Spleen (tissue), 11 donors: ENCODE measurements around the gene SHISA6. TPM values are rescaled to one million over a fixed set of nuclear protein-coding genes. Genes with fewer than 3 reads are reported as not detected.

Experiments used
- DNase-seq: peaks from one replicate; pipeline ENCODE4 v3.0.0-alpha.2; 2020
- H3K27ac ChIP-seq, 8 donors: fragments of 200-600 bp; sonication (generic) in 7 of 8; 1 replicate in 4 of 8; 2 replicates in 4 of 8; pipeline versions ENCODE4 v1.5.0 to v1.8.0; 2016 to 2021; ENCODE audit warnings: inconsistent platforms in 4 of 8, mild to moderate bottlenecking in 4 of 8, moderate library complexity in 1 of 8
- H3K27me3 ChIP-seq, 7 donors: fragments of 200-600 bp; sonication (generic) in 6 of 7; replicated peaks in 1 of 7; 1 replicate in 4 of 7; 2 replicates in 3 of 7; pipeline versions ENCODE4 v1.5.0 to v1.8.0; 2016 to 2021; ENCODE audit warnings: inconsistent platforms in 3 of 7, mild to moderate bottlenecking in 1 of 7
- H3K36me3 ChIP-seq, 6 donors: fragments of 200-600 bp; sonication (generic) in 5 of 6; 1 replicate in 4 of 6; 2 replicates in 2 of 6; pipeline versions ENCODE4 v1.5.0 to v1.8.0; 2016 to 2021; ENCODE audit warnings: inconsistent platforms in 2 of 6
- H3K4me1 ChIP-seq, 6 donors: fragments of 200-600 bp; sonication (generic) in 5 of 6; 1 replicate in 3 of 6; 2 replicates in 3 of 6; pipeline versions ENCODE4 v1.5.0 to v1.8.0; 2016 to 2021; ENCODE audit warnings: inconsistent platforms in 3 of 6
- H3K4me3 ChIP-seq, 8 donors: fragments of 200-600 bp; sonication (generic) in 7 of 8; 1 replicate in 4 of 8; 2 replicates in 4 of 8; pipeline versions ENCODE4 v1.5.0 to v1.8.0; 2016 to 2021; ENCODE audit warnings: inconsistent platforms in 4 of 8, mild to moderate bottlenecking in 4 of 8, moderate library complexity in 2 of 8
- H3K9me3 ChIP-seq, 8 donors: fragments of 200-600 bp; sonication (generic) in 7 of 8; 1 replicate in 4 of 8; 2 replicates in 4 of 8; pipeline versions ENCODE4 v1.5.0 to v1.8.0; 2016 to 2021; ENCODE audit warnings: inconsistent platforms in 4 of 8
- POLR2A ChIP-seq, 3 donors: fragments of 450-650 bp; IDR thresholded peaks; one replicate each; pipeline ENCODE4 v1.5.1; 2017; ENCODE audit warnings: antibody characterized with exemption in 3 of 3, mild to moderate bottlenecking in 1 of 3
- POLR2AphosphoS5 ChIP-seq, 3 donors: sonication (generic); formaldehyde crosslinking; IDR thresholded peaks; one replicate each; pipeline ENCODE4 v1.5.1; 2017; ENCODE audit warnings: antibody characterized with exemption in 3 of 3
- WGBS, 5 donors: extraction: QIAGEN DNeasy Blood & Tissue Kit in 3 of 5; methylation state at CpG; one replicate each; pipeline versions ENCODE4 v1.1.5 to v1.1.7; 2013 to 2018; 5-methylcytosine and 5-hydroxymethylcytosine counted together
- intact Hi-C: fragments of 100-400 bp; cut with DNase I; formaldehyde crosslinking; loops from one replicate; pipeline ENCODE4 v1.15.0; 2023; ENCODE audit warnings: low total_unique reads
- polyA plus RNA-seq, 3 donors: library from polyadenylated mRNA; stranded (reverse); fragments of 200-250 nt; gene quantifications; one replicate each; pipeline ENCODE4 v1.2.1, GENCODE V29; 2013
- total RNA-seq, 7 donors: library from RNA; depleted of rRNA in 3 of 7; stranded (reverse); fragments of >200 nt in 3 of 7; fragmentation: NEBNext Ultra II Directional in 4 of 7; extraction: Animal tissue kit (Norgen Biotek cat#: 25700) in 4 of 7; gene quantifications; one replicate each; pipeline versions ENCODE4 v1.1.0 to v1.2.1, GENCODE V29; 2016 to 2021
- TF ChIP-seq, protein P1 (sequence below), 11 experiments: fragments of 200-600 bp in 7 of 11; fragments of 450-650 bp in 4 of 11; sonication (generic) in 4 of 11; IDR thresholded peaks in 8 of 11; conservative IDR thresholded peaks in 3 of 11; 1 replicate in 7 of 11; 2 replicates in 4 of 11; pipeline versions ENCODE4 v1.4.0 to v1.8.0; 2016 to 2021; ENCODE audit warnings: antibody characterized with exemption in 11 of 11, inconsistent platforms in 4 of 11, mild to moderate bottlenecking in 1 of 11
- donor health status: healthy with polysubstance abuse.
- donor health status: DM: no; HTN: no; CAD: no; lungs with moderate emphysema.
- donor health status: DM: no; HTN: no; CAD: no.
- donor health status: Bipolar disorder and iron deficiency.
- donor health status: healthy.
- donor health status: DM: no; HTN: no; CAD: no.
- donor health status: DM: yes; HTN: yes; CAD: no.

The SHISA6 gene
- total and polyA plus RNA-seq, 10 donors: under 0.01 to 0.35 (median 0.10) TPM; not detected in 3

DNA sequence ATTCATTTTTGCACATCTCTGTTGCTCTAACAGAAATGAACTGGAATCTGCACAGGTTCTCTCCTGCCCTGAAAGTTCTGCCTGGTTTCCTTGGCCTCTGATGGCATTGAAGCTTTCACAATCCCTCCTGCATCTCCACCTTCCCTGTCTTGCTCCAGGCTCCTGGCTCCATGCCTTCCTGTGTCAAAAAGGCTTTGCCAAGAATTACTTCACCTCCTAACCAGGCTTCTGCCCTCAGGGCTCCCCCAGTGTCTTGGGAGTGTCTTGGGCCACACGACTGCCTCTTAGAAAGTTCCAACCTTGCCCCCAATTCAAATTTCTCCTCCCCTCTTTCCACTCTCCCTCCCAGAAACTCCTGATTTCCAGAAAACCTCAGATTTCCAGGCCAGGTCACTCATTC lies 320.3 kb downstream of the SHISA6 start:
- TF ChIP-seq, protein P1, sequence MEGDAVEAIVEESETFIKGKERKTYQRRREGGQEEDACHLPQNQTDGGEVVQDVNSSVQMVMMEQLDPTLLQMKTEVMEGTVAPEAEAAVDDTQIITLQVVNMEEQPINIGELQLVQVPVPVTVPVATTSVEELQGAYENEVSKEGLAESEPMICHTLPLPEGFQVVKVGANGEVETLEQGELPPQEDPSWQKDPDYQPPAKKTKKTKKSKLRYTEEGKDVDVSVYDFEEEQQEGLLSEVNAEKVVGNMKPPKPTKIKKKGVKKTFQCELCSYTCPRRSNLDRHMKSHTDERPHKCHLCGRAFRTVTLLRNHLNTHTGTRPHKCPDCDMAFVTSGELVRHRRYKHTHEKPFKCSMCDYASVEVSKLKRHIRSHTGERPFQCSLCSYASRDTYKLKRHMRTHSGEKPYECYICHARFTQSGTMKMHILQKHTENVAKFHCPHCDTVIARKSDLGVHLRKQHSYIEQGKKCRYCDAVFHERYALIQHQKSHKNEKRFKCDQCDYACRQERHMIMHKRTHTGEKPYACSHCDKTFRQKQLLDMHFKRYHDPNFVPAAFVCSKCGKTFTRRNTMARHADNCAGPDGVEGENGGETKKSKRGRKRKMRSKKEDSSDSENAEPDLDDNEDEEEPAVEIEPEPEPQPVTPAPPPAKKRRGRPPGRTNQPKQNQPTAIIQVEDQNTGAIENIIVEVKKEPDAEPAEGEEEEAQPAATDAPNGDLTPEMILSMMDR (IDR thresholded peaks at IDR 0.05 in 8 of 11, conservative IDR thresholded peaks at IDR 0.05 in 3 of 11): no peak
- TF ChIP-seq POLR2AphosphoS5 (IDR thresholded peaks at IDR 0.05) (no peak), POLR2A (IDR thresholded peaks at IDR 0.05) (no peak)
- H3K27me3 ChIP-seq: no peaks in the 10 kb centered on the region
- no peaks in the 10 kb centered on the region for H3K36me3 ChIP-seq
- no peaks in the 10 kb centered on the region for H3K4me1 ChIP-seq
- H3K9me3 ChIP-seq: peaks cover 0 to 31% (median 0%) of the 10 kb centered on the region in 8 donors
- 82 to 96% (median 93%) methylated on average over 1 of the region's 1 CpG for WGBS, 5 donors
- H3K4me3 ChIP-seq: no peak overlapping the region
- H3K27ac ChIP-seq: no peak overlapping the region
- intact Hi-C loops: no loop called here
- no peak for DNase-seq

DNA sequence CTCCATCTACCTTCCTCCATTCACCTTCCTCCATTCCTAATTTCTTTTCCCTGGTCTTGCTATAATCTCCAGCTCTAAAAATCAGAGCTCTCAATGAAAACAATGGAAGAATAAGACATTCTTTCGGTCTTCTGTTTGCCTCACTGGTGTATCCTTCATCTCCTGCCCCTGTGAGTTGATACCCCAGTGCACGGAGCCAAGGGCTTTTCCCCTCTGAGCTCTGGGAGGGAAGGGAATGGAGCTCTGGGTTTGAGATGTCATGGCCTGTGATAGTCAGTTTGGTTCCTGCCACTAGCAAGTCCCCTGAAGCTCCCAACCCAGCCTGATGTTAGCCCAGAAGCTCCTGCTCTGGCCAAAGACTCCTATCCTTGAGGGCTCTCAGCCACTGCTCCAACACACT lies 320.7 kb downstream of the SHISA6 start:
- 53 to 76% (median 72%) methylated on average over 2 of the region's 2 CpGs for WGBS, 5 donors
- intact Hi-C loops: no loop called here

DNA sequence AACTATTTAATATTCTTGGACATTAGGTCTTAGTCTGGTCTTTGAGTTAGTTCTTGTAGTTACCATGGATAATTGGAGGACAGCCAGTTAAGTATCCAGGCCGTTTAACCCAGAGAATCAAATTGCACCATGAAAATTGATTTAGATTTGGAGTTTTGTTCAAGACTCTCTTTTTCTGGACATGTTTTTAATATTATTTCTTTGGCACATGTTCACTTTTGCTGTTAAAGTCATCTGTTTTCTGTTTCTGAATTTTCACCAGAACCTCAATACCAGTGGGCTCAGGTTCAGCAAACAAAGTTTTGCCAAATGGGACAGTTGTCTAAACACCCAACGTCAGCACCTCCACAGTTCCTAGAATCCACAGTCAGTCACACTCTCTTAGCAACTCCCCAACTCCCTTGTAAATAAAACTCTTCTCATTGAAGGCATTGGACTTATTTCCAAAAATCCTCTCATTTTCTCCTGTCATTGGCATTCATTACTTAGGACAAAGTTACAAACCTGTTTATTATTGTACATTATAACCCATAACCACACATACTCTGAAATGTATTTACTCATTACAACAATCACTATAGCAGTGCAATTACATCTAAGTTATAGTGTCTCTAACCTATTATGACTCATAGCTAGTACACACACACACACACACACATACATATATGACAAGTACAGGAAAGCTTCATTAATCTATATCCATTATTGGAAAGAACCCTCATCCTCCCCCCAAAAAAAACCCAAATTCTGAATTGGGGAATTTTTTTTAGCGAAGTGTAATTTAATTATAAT lies 323.8 kb downstream of the SHISA6 start:
- WGBS, 5 donors: 48 to 74% (median 64%) methylated on average over 3 of the region's 3 CpGs
- H3K4me1 ChIP-seq: no peaks in the 10 kb centered on the region
- DNase-seq: no peak
- intact Hi-C loops: no loop called here
- H3K4me3 ChIP-seq: no peak overlapping the region
- peaks cover 0 to 8% (median 0%) of the 10 kb centered on the region in 8 donors for H3K9me3 ChIP-seq
- H3K27ac ChIP-seq: no peak overlapping the region
- no peaks in the 10 kb centered on the region for H3K36me3 ChIP-seq
- H3K27me3 ChIP-seq: no peaks in the 10 kb centered on the region
- TF ChIP-seq, protein P1 (IDR thresholded peaks at IDR 0.05 in 8 of 11, conservative IDR thresholded peaks at IDR 0.05 in 3 of 11): no peak
- TF ChIP-seq POLR2A (IDR thresholded peaks at IDR 0.05): no peak
- no peak for TF ChIP-seq POLR2AphosphoS5 (IDR thresholded peaks at IDR 0.05)

More for the DNA sequence above, 320.7 kb downstream of the SHISA6 start:
- Histone ChIP-seq H3K9me3 (peaks cover 0 to 32% (median 0%) of the 10 kb centered on the region in 8 donors), H3K36me3 (no peaks in the 10 kb centered on the region), H3K27me3 (no peaks in the 10 kb centered on the region), H3K4me3 (no peak overlapping the region), H3K27ac (no peak overlapping the region), H3K4me1 (no peaks in the 10 kb centered on the region)
- TF ChIP-seq, protein P1 (IDR thresholded peaks at IDR 0.05 in 8 of 11, conservative IDR thresholded peaks at IDR 0.05 in 3 of 11): no peak
- TF ChIP-seq POLR2A (IDR thresholded peaks at IDR 0.05) (no peak), POLR2AphosphoS5 (IDR thresholded peaks at IDR 0.05) (no peak)
- no peak for DNase-seq

DNA sequence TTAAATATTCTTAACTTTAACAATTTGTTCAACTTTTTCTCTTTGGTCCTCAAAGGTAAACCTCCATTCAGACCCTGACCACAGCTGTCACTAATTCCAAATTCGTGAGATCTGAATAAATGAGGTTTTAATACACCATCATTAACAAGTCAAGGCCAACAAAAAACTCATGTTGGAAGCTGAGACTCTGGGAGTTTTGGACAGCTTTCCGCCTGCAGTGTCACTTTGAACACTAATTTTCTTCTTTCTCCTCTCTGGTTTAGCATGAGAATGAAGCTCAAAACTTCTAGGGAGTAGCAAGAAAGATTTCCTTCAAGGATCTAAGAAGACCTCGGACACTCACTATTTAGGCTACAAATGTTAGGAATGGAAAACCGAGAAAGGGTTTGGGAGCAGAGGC lies 324.6 kb downstream of the SHISA6 start:
- H3K4me3 ChIP-seq: no peak overlapping the region
- peaks cover 0 to 7% (median 0%) of the 10 kb centered on the region in 8 donors for H3K9me3 ChIP-seq
- H3K4me1 ChIP-seq: no peaks in the 10 kb centered on the region
- WGBS, 5 donors: 29 to 71% (median 63%) methylated on average over 4 of the region's 4 CpGs
- TF ChIP-seq POLR2AphosphoS5 (IDR thresholded peaks at IDR 0.05) (no peak), POLR2A (IDR thresholded peaks at IDR 0.05) (no peak)
- TF ChIP-seq, protein P1 (IDR thresholded peaks at IDR 0.05 in 8 of 11, conservative IDR thresholded peaks at IDR 0.05 in 3 of 11): no peak
- no peaks in the 10 kb centered on the region for H3K27me3 ChIP-seq
- intact Hi-C loops: no loop called here
- no peak for DNase-seq
- no peak overlapping the region for H3K27ac ChIP-seq
- no peaks in the 10 kb centered on the region for H3K36me3 ChIP-seq
